K562 (cell line): Measurements from ENCODE around the gene SS18L1. TPM values are rescaled to one million over a fixed set of nuclear protein-coding genes. Genes with fewer than 3 reads are reported as not detected.

Source experiments
- SMAD4 ChIP-seq: fragments of 250-450 bp; sonication (Bioruptor Pico); conservative IDR thresholded peaks from 2 replicates; pipeline ENCODE4 v1.8.0; 2021; ENCODE audit warnings: inconsistent platforms, mild to moderate bottlenecking, moderate library complexity
- TAF9B ChIP-seq: fragments of 450-650 bp; IDR thresholded peaks from 2 replicates; pipeline ENCODE4 v1.6.1; 2018; ENCODE audit warnings: mild to moderate bottlenecking; ENCODE audit not compliant: partially characterized antibody
- ZNF134 ChIP-seq: fragments of 250-450 bp; sonication (Bioruptor Pico); conservative IDR thresholded peaks from 2 replicates; pipeline ENCODE4 v1.4.0; 2020
- ZNF436 ChIP-seq: fragments of 250-450, 450-650 bp; sonication (Bioruptor Pico); formaldehyde crosslinking; IDR thresholded peaks from 2 replicates; pipeline ENCODE4 v1.7.0; 2020; ENCODE audit warnings: mild to moderate bottlenecking
- ZSCAN29 ChIP-seq: fragments of 450-650 bp; IDR thresholded peaks from 2 replicates; pipeline ENCODE4 v1.6.1; 2017
- polyA plus RNA-seq, 8 experiments: library from polyadenylated mRNA; depleted of rRNA in 4 of 8; stranded (reverse) in 5 of 8; unstranded in 3 of 8; fragments of >200 nt; fragmentation: Nextera tagmentation in 2 of 8; fragmentation: Illumina TruSeq in 1 of 8; extraction: Ambion mirVana in 2 of 8; extraction: Trizol in 1 of 8; gene quantifications; 2 replicates each; pipeline versions ENCODE4 v1.2.1 to v1.2.3, GENCODE V29; 2011 to 2014; ENCODE audit warnings: inconsistent platforms in 1 of 8, missing spikeins in 1 of 8
- total RNA-seq, 7 experiments: library from RNA; depleted of rRNA in 6 of 7; stranded (reverse); fragments of >200 nt in 6 of 7; fragmentation: Illumina TruSeq in 2 of 7; extraction: Trizol in 2 of 7; gene quantifications; 2 replicates each; pipeline versions ENCODE4 v1.2.1 to v1.2.3, GENCODE V29; 2011 to 2021; ENCODE audit warnings: low replicate concordance in 1 of 7
- TF ChIP-seq, protein P1 (sequence below): fragments of 200-600 bp; sonication (generic); IDR thresholded peaks from one replicate; pipeline ENCODE4 v1.6.1; 2012; ENCODE audit warnings: mild to moderate bottlenecking, low read depth, low read length, inconsistent platforms
- TF ChIP-seq, protein P2 (sequence below): fragments of 450-650 bp; formaldehyde crosslinking; IDR thresholded peaks from 2 replicates; pipeline ENCODE4 v1.4.0; 2020; ENCODE audit warnings: mild to moderate bottlenecking, moderate library complexity
- TF ChIP-seq, protein P3 (sequence below), 2 experiments: fragments of 450-650 bp; conservative IDR thresholded peaks; 2 replicates each; pipeline ENCODE4 v1.6.1; 2017; ENCODE audit warnings: mild to moderate bottlenecking in 2 of 2, moderate library complexity in 2 of 2

The SS18L1 gene
- total and polyA plus RNA-seq, 9 of the 15 experiments (the other 6 are each of a cell fraction or from before 2014, with no cell fraction given), result 2.7 to 28.3 (median 15.1) TPM

DNA sequence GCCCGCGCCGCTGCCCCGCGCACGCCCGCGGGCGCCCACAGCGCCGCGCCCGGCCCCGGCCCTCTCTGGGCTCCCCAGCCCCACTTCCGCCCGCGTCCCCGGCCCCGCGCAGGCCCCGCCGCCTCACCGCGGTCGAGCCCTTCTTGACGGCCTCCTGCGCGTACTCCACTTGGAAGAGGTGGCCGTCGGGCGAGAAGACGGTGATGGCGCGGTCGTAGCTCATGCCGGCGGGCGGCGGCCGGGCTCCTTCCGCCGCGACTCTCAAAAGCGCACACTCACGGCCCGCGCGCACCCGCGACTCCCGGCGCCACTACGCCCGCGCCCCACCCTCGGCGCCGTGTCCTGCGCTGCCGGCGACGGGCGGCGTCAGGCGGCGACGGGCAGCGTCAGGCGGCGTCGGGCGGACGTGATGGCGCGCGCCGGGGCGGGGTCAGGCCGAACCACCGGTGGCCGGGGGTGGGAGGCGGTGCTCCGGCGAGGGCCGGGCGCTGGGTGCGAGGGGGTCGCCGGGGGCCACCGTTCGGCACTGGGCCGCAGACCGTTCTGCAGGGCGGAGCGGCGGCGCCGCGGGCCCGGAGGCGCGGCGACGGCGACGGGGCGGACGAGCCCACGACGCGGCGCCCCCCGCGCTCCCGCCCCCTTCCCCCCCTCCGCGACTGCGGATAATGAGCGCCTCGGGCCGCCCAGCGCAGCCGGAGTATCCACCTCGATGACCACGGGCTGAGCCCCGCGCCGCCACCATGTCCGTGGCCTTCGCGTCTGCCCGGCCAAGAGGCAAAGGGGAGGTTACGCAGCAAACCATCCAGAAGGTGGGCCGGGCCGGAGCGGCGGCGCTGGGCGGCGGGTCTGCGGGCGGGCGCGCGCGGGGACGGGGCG, at the start of gene SS18L1, which contains the start of gene PSMA7 (continued):
- TF ChIP-seq, protein P1, sequence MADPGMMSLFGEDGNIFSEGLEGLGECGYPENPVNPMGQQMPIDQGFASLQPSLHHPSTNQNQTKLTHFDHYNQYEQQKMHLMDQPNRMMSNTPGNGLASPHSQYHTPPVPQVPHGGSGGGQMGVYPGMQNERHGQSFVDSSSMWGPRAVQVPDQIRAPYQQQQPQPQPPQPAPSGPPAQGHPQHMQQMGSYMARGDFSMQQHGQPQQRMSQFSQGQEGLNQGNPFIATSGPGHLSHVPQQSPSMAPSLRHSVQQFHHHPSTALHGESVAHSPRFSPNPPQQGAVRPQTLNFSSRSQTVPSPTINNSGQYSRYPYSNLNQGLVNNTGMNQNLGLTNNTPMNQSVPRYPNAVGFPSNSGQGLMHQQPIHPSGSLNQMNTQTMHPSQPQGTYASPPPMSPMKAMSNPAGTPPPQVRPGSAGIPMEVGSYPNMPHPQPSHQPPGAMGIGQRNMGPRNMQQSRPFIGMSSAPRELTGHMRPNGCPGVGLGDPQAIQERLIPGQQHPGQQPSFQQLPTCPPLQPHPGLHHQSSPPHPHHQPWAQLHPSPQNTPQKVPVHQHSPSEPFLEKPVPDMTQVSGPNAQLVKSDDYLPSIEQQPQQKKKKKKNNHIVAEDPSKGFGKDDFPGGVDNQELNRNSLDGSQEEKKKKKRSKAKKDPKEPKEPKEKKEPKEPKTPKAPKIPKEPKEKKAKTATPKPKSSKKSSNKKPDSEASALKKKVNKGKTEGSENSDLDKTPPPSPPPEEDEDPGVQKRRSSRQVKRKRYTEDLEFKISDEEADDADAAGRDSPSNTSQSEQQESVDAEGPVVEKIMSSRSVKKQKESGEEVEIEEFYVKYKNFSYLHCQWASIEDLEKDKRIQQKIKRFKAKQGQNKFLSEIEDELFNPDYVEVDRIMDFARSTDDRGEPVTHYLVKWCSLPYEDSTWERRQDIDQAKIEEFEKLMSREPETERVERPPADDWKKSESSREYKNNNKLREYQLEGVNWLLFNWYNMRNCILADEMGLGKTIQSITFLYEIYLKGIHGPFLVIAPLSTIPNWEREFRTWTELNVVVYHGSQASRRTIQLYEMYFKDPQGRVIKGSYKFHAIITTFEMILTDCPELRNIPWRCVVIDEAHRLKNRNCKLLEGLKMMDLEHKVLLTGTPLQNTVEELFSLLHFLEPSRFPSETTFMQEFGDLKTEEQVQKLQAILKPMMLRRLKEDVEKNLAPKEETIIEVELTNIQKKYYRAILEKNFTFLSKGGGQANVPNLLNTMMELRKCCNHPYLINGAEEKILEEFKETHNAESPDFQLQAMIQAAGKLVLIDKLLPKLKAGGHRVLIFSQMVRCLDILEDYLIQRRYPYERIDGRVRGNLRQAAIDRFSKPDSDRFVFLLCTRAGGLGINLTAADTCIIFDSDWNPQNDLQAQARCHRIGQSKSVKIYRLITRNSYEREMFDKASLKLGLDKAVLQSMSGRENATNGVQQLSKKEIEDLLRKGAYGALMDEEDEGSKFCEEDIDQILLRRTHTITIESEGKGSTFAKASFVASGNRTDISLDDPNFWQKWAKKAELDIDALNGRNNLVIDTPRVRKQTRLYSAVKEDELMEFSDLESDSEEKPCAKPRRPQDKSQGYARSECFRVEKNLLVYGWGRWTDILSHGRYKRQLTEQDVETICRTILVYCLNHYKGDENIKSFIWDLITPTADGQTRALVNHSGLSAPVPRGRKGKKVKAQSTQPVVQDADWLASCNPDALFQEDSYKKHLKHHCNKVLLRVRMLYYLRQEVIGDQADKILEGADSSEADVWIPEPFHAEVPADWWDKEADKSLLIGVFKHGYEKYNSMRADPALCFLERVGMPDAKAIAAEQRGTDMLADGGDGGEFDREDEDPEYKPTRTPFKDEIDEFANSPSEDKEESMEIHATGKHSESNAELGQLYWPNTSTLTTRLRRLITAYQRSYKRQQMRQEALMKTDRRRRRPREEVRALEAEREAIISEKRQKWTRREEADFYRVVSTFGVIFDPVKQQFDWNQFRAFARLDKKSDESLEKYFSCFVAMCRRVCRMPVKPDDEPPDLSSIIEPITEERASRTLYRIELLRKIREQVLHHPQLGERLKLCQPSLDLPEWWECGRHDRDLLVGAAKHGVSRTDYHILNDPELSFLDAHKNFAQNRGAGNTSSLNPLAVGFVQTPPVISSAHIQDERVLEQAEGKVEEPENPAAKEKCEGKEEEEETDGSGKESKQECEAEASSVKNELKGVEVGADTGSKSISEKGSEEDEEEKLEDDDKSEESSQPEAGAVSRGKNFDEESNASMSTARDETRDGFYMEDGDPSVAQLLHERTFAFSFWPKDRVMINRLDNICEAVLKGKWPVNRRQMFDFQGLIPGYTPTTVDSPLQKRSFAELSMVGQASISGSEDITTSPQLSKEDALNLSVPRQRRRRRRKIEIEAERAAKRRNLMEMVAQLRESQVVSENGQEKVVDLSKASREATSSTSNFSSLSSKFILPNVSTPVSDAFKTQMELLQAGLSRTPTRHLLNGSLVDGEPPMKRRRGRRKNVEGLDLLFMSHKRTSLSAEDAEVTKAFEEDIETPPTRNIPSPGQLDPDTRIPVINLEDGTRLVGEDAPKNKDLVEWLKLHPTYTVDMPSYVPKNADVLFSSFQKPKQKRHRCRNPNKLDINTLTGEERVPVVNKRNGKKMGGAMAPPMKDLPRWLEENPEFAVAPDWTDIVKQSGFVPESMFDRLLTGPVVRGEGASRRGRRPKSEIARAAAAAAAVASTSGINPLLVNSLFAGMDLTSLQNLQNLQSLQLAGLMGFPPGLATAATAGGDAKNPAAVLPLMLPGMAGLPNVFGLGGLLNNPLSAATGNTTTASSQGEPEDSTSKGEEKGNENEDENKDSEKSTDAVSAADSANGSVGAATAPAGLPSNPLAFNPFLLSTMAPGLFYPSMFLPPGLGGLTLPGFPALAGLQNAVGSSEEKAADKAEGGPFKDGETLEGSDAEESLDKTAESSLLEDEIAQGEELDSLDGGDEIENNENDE, result no peak
- TF ChIP-seq ZNF134 (CRISPR knock-in tag), result no peak
- TF ChIP-seq SMAD4 (CRISPR knock-in tag), result peak; percentile 83
- no peak for TF ChIP-seq ZNF436
- TF ChIP-seq, protein P2, sequence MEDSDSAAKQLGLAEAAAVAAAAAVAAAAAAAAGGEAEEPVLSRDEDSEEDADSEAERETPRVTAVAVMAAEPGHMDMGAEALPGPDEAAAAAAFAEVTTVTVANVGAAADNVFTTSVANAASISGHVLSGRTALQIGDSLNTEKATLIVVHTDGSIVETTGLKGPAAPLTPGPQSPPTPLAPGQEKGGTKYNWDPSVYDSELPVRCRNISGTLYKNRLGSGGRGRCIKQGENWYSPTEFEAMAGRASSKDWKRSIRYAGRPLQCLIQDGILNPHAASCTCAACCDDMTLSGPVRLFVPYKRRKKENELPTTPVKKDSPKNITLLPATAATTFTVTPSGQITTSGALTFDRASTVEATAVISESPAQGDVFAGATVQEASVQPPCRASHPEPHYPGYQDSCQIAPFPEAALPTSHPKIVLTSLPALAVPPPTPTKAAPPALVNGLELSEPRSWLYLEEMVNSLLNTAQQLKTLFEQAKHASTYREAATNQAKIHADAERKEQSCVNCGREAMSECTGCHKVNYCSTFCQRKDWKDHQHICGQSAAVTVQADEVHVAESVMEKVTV (CRISPR knock-in tag), result no peak
- TF ChIP-seq, protein P3, sequence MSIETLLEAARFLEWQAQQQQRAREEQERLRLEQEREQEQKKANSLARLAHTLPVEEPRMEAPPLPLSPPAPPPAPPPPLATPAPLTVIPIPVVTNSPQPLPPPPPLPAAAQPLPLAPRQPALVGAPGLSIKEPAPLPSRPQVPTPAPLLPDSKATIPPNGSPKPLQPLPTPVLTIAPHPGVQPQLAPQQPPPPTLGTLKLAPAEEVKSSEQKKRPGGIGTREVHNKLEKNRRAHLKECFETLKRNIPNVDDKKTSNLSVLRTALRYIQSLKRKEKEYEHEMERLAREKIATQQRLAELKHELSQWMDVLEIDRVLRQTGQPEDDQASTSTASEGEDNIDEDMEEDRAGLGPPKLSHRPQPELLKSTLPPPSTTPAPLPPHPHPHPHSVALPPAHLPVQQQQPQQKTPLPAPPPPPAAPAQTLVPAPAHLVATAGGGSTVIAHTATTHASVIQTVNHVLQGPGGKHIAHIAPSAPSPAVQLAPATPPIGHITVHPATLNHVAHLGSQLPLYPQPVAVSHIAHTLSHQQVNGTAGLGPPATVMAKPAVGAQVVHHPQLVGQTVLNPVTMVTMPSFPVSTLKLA (conservative IDR thresholded peaks at IDR 0.05), result peak in 1 of 2 experiments; percentile 55; a peak in 2 of 4 replicates
- TF ChIP-seq ZSCAN29, result no peak
- no peak for TF ChIP-seq TAF9B
